H1 (cell line): Measurements from ENCODE around the gene GULP1. TPM values are rescaled to one million over a fixed set of nuclear protein-coding genes. Genes with fewer than 3 reads are reported as not detected.

Experiments used
- CTCF ChIA-PET: fragments of 300-600 bp; sonication (Branson Sonifier 250); formaldehyde crosslinking; loops from one replicate; lab custom pipeline; 2021; ENCODE audit not compliant: partially characterized antibody; lab: Charles Lee
- POLR2A ChIA-PET: fragments of 300-600 bp; sonication (Branson Sonifier 250); formaldehyde crosslinking; loops from one replicate; lab custom pipeline; 2021; ENCODE audit warnings: inconsistent platforms; ENCODE audit not compliant: partially characterized antibody; lab: Charles Lee
- DNase-seq, 2 experiments: peaks; one replicate each; pipeline versions ENCODE4 v3.0.0 to v3.0.0-alpha.2; 2010 to 2022; ENCODE audit warnings: low spot score in 2 of 2, low read depth in 1 of 2, mixed read lengths in 1 of 2
- FAIRE-seq: peaks from 2 replicates; lab custom pipeline; 2011; peaks lifted over from hg19 to GRCh38; lab: Jason Lieb, UNC
- H2AFZ ChIP-seq: 2 replicates; pipeline ENCODE4 v1.8.1; 2012; ENCODE audit warnings: low read length, inconsistent platforms
- H2AK5ac ChIP-seq: 2 replicates; pipeline ENCODE4 v1.6.1; 2013; ENCODE audit warnings: low read depth, low read length
- H2BK120ac ChIP-seq: replicated peaks from 2 replicates; pipeline ENCODE3; 2013; ENCODE audit warnings: low read depth, low read length, inconsistent platforms
- H2BK12ac ChIP-seq: 2 replicates; pipeline ENCODE4 v1.6.1; 2013; ENCODE audit warnings: low read depth, low read length
- H2BK15ac ChIP-seq: 2 replicates; pipeline ENCODE4 v1.6.1; 2013; ENCODE audit warnings: low read length
- H2BK20ac ChIP-seq: 2 replicates; pipeline ENCODE4 v1.6.1; 2013; ENCODE audit warnings: low read length
- H2BK5ac ChIP-seq: 2 replicates; pipeline ENCODE4 v1.6.1; 2013; ENCODE audit warnings: low read depth, low read length
- H3K14ac ChIP-seq: 2 replicates; pipeline ENCODE4 v1.6.1; 2013; ENCODE audit warnings: inconsistent platforms; ENCODE audit not compliant: insufficient read length
- H3K18ac ChIP-seq: 2 replicates; pipeline ENCODE4 v1.6.1; 2013; ENCODE audit warnings: low read length; ENCODE audit errors: extremely low read depth
- H3K23ac ChIP-seq: 2 replicates; pipeline ENCODE4 v1.6.1; 2013; ENCODE audit warnings: inconsistent platforms; ENCODE audit not compliant: insufficient read length
- H3K23me2 ChIP-seq: 2 replicates; pipeline ENCODE4 v1.6.1; 2013; ENCODE audit warnings: low read depth, low read length
- H3K27ac ChIP-seq: 2 replicates; pipeline ENCODE4 v1.6.1; 2011; ENCODE audit warnings: low read depth, low read length, inconsistent platforms
- H3K27me3 ChIP-seq, 4 experiments: replicated peaks in 1 of 4; 1 replicate in 1 of 4; 2 replicates in 3 of 4; pipeline versions ENCODE4 v1.6.1 to v1.8.1; 2011 to 2013; ENCODE audit warnings: low read length in 3 of 4, mild to moderate bottlenecking in 3 of 4, inconsistent platforms in 2 of 4, mixed read lengths in 2 of 4, moderate library complexity in 1 of 4; ENCODE audit not compliant: control insufficient read depth in 3 of 4, insufficient read depth in 3 of 4; ENCODE audit errors: extremely low read depth in 1 of 4
- H3K36me3 ChIP-seq, 4 experiments: 2 replicates each; pipeline versions ENCODE4 v1.6.1 to v1.8.1; 2011 to 2013; ENCODE audit warnings: mild to moderate bottlenecking in 4 of 4, low read length in 3 of 4, moderate library complexity in 2 of 4, control low read depth in 1 of 4, inconsistent platforms in 1 of 4; ENCODE audit not compliant: insufficient read depth in 4 of 4, control insufficient read depth in 2 of 4
- H3K4ac ChIP-seq: replicated peaks from 2 replicates; pipeline ENCODE3; 2013; ENCODE audit warnings: low read length, low read depth, mixed read lengths, inconsistent platforms; ENCODE audit not compliant: insufficient read length
- H3K4me1 ChIP-seq, 4 experiments: replicated peaks in 1 of 4; 1 replicate in 1 of 4; 2 replicates in 3 of 4; pipeline versions ENCODE4 v1.6.1 to v1.8.1; 2011 to 2013; ENCODE audit warnings: low read length in 3 of 4, inconsistent platforms in 2 of 4, mixed read lengths in 1 of 4; ENCODE audit not compliant: insufficient read depth in 4 of 4, control insufficient read depth in 3 of 4
- H3K4me2 ChIP-seq, 2 experiments: 2 replicates each; pipeline versions ENCODE4 v1.6.1 to v1.8.1; 2011 to 2013; ENCODE audit warnings: low read depth in 2 of 2, low read length in 2 of 2, control low read depth in 1 of 2, inconsistent platforms in 1 of 2, mild to moderate bottlenecking in 1 of 2; ENCODE audit not compliant: insufficient read depth in 1 of 2
- H3K4me3 ChIP-seq, 4 experiments: fragments of 200-600, 300-600 bp in 1 of 4; sonication (generic), shearing (Covaris generic), sonication (Bioruptor Twin) in 1 of 4; 2 replicates each; pipeline versions ENCODE4 v1.5.1 to v1.8.1; 2011 to 2016; ENCODE audit warnings: low read length in 4 of 4, low read depth in 3 of 4, control low read depth in 2 of 4, inconsistent platforms in 2 of 4, mild to moderate bottlenecking in 2 of 4, mixed read lengths in 1 of 4, moderate library complexity in 1 of 4; ENCODE audit not compliant: insufficient read depth in 2 of 4; ENCODE audit errors: extremely low read depth in 1 of 4
- H3K56ac ChIP-seq: replicated peaks from 2 replicates; pipeline ENCODE3; 2013; ENCODE audit warnings: low read depth, mild to moderate bottlenecking, mixed read lengths, low read length, inconsistent platforms; ENCODE audit not compliant: insufficient read length
- H3K79me1 ChIP-seq: 2 replicates; pipeline ENCODE4 v1.6.1; 2013; ENCODE audit warnings: low read depth, low read length, control low read depth
- H3K79me2 ChIP-seq, 2 experiments: 2 replicates each; pipeline versions ENCODE4 v1.6.1 to v1.8.1; 2012 to 2013; ENCODE audit warnings: low read length in 2 of 2, mild to moderate bottlenecking in 2 of 2, inconsistent platforms in 1 of 2; ENCODE audit not compliant: insufficient read depth in 2 of 2, control insufficient read depth in 1 of 2
- H3K9ac ChIP-seq, 4 experiments: replicated peaks in 1 of 4; 1 replicate in 1 of 4; 2 replicates in 3 of 4; pipeline versions ENCODE4 v1.6.1 to v1.8.1; 2011 to 2013; ENCODE audit warnings: low read depth in 3 of 4, low read length in 3 of 4, control low read depth in 2 of 4, mild to moderate bottlenecking in 2 of 4, moderate library complexity in 2 of 4, inconsistent platforms in 1 of 4; ENCODE audit errors: extremely low read depth in 1 of 4
- H3K9me3 ChIP-seq, 2 experiments: 2 replicates each; pipeline versions ENCODE4 v1.6.1 to v1.8.1; 2012 to 2013; ENCODE audit warnings: mild to moderate bottlenecking in 2 of 2, moderate library complexity in 2 of 2, control low read depth in 1 of 2, inconsistent platforms in 1 of 2, low read depth in 1 of 2, low read length in 1 of 2, mixed read lengths in 1 of 2; ENCODE audit not compliant: insufficient read depth in 2 of 2
- H4K20me1 ChIP-seq, 2 experiments: replicated peaks in 1 of 2; 2 replicates each; pipeline versions ENCODE3 to v1.8.1; 2011 to 2013; ENCODE audit warnings: inconsistent platforms in 2 of 2, low read length in 2 of 2, mild to moderate bottlenecking in 1 of 2; ENCODE audit not compliant: insufficient read depth in 2 of 2, control insufficient read depth in 1 of 2
- H4K5ac ChIP-seq: 2 replicates; pipeline ENCODE4 v1.6.1; 2013; ENCODE audit warnings: low read length, low read depth, mixed read lengths, inconsistent platforms; ENCODE audit not compliant: insufficient read length
- H4K8ac ChIP-seq: 2 replicates; pipeline ENCODE4 v1.8.0; 2013; ENCODE audit warnings: mild to moderate bottlenecking, moderate library complexity, low read length, inconsistent platforms; ENCODE audit not compliant: insufficient read depth; ENCODE audit errors: extremely low read depth
- H4K91ac ChIP-seq: replicated peaks from 2 replicates; pipeline ENCODE3; 2013; ENCODE audit warnings: low read length, mixed read lengths, inconsistent platforms; ENCODE audit not compliant: insufficient read length
- ATF3 ChIP-seq: IDR thresholded peaks from 2 replicates; pipeline ENCODE4 v1.6.1; 2011; ENCODE audit warnings: low read depth, mild to moderate bottlenecking, low read length; ENCODE audit not compliant: insufficient read depth
- BACH1 ChIP-seq: IDR thresholded peaks from 2 replicates; pipeline ENCODE4 v1.6.1; 2012; ENCODE audit warnings: low read length, improper control_type of control experiment
- BCL11A ChIP-seq, 2 experiments: IDR thresholded peaks; one replicate each; pipeline ENCODE4 v1.6.1; 2011; ENCODE audit warnings: low read depth in 2 of 2, low read length in 2 of 2, mild to moderate bottlenecking in 2 of 2
- BRCA1 ChIP-seq: IDR thresholded peaks from 2 replicates; pipeline ENCODE4 v1.6.1; 2012; ENCODE audit warnings: low read depth, low read length, improper control_type of control experiment
- CTBP2 ChIP-seq: IDR thresholded peaks from 2 replicates; pipeline ENCODE4 v1.7.0; 2011; ENCODE audit warnings: borderline replicate concordance, mild to moderate bottlenecking, moderate library complexity, mixed read lengths, low read length; ENCODE audit not compliant: insufficient read depth, insufficient read length
- FOSL1 ChIP-seq: IDR thresholded peaks from 2 replicates; pipeline ENCODE4 v1.6.1; 2011; ENCODE audit warnings: mild to moderate bottlenecking, low read depth, low read length, moderate library complexity; ENCODE audit not compliant: insufficient read depth
- HDAC6 ChIP-seq: IDR thresholded peaks from one replicate; pipeline ENCODE4 v1.7.1; 2012; ENCODE audit warnings: low read depth, mild to moderate bottlenecking, inconsistent platforms, low read length, moderate library complexity
- POU5F1 ChIP-seq: IDR thresholded peaks from 2 replicates; pipeline ENCODE4 v1.6.1; 2011; ENCODE audit warnings: low read depth, mild to moderate bottlenecking, low read length, moderate library complexity
- RAD21 ChIP-seq, 2 experiments: IDR thresholded peaks in 1 of 2; conservative IDR thresholded peaks in 1 of 2; 2 replicates each; pipeline ENCODE4 v1.6.1; 2011; ENCODE audit warnings: low read depth in 2 of 2, low read length in 2 of 2, improper control_type of control experiment in 1 of 2, inconsistent platforms in 1 of 2, mild to moderate bottlenecking in 1 of 2, moderate library complexity in 1 of 2
- RBBP5 ChIP-seq: IDR thresholded peaks from 2 replicates; pipeline ENCODE4 v1.7.1; 2012; ENCODE audit warnings: low read depth, mild to moderate bottlenecking, inconsistent platforms, low read length, moderate library complexity, borderline replicate concordance
- RNF2 ChIP-seq: fragments of 200-900, 300-1000 bp; sonication (generic); IDR thresholded peaks from 2 replicates; pipeline ENCODE4 v1.7.1; 2016; ENCODE audit warnings: borderline replicate concordance, low read depth, mild to moderate bottlenecking, antibody characterized with exemption, low read length; ENCODE audit not compliant: poor library complexity, severe bottlenecking; ENCODE audit errors: missing control alignments
- TAF7 ChIP-seq: optimal IDR thresholded peaks from 2 replicates; pipeline ENCODE3; 2011; ENCODE audit warnings: low read depth, mild to moderate bottlenecking, inconsistent platforms, low read length, moderate library complexity, borderline replicate concordance
- TCF12 ChIP-seq: IDR thresholded peaks from 2 replicates; pipeline ENCODE4 v1.6.1; 2011; ENCODE audit warnings: low read depth, mild to moderate bottlenecking, low read length
- WGBS, 2 experiments: shearing (Covaris generic) in 1 of 2; methylation state at CpG; one replicate each; pipeline versions ENCODE4 v1.1.6 to v1.1.7; 2013 to 2015; ENCODE audit warnings: low lambda C conversion rate in 2 of 2, mixed read lengths in 2 of 2, inconsistent platforms in 1 of 2, low coverage in 1 of 2, missing lambda C conversion rate in 1 of 2; ENCODE audit not compliant: insufficient replicate concordance in 2 of 2, insufficient coverage in 1 of 2, insufficient read length in 1 of 2; ENCODE audit errors: extremely low coverage in 1 of 2, missing lambda C conversion rate in 1 of 2; 5-methylcytosine and 5-hydroxymethylcytosine counted together
- polyA plus RNA-seq, 7 experiments: library from polyadenylated mRNA; depleted of rRNA in 3 of 7; stranded (reverse) in 5 of 7; unstranded in 2 of 7; fragments of >200 nt in 5 of 7; fragments of 200-250 nt in 2 of 7; gene quantifications; 1 replicate in 5 of 7; 2 replicates in 1 of 7; 4 replicates in 1 of 7; pipeline versions ENCODE4 v1.2.1 to v1.2.3, GENCODE V29; 2011 to 2013; ENCODE audit warnings: missing spikeins in 2 of 7, mixed read lengths in 2 of 7
- total RNA-seq: library from RNA; stranded (reverse); fragmentation: NEBNext Ultra II Directional; extraction: Animal tissue kit (Norgen Biotek cat#: 25700); gene quantifications from 2 replicates; pipeline ENCODE4 v1.2.1, GENCODE V29; 2021

GULP1 gene
- total and polyA plus RNA-seq, 2 of the 8 experiments (the other 6 are each of a cell fraction or from before 2014, with no cell fraction given), result 69.7 to 139 TPM

GRCh38 chr2:188497726-188498125 is 206.1 kb downstream of the GULP1 start:
- Histone ChIP-seq H3K79me2 (0 out of 4 replicates have a peak, but pooled peaks cover 0 to 8% of the 10 kb centered on the region in 2 experiments), H2BK15ac (no peak overlapping the region), H3K79me1 (no peaks in the 10 kb centered on the region; the same call in 1 of the 2 replicates), H4K8ac (no peak overlapping the region), H3K9me3 (no peaks in the 10 kb centered on the region), H3K4me2 (no peak overlapping the region), H2BK120ac (no peak overlapping the region), H3K4me3 (no peak overlapping the region), H3K23ac (no peak overlapping the region), H3K9ac (no peak overlapping the region), H3K27ac (no peak overlapping the region), H4K20me1 (peaks cover 0 to 1% of the 10 kb centered on the region in 2 experiments), H3K27me3 (no peaks in the 10 kb centered on the region), H3K56ac (no peak overlapping the region), H3K18ac (no peak overlapping the region), H2AFZ (no peak overlapping the region), H3K23me2 (no peaks in the 10 kb centered on the region), H2BK20ac (no peak overlapping the region), H3K4ac (no peak overlapping the region), H2AK5ac (no peak overlapping the region), H3K36me3 (peaks cover 0 to 7% (median 0%) of the 10 kb centered on the region in 4 experiments; a peak in 2 of 8 replicates), H3K14ac (no peak overlapping the region), H2BK5ac (no peak overlapping the region), H4K5ac (no peak overlapping the region), H3K4me1 (no peaks in the 10 kb centered on the region; a peak in 1 of 7 replicates), H2BK12ac (no peak overlapping the region), H4K91ac (no peak overlapping the region)
- CTCF ChIA-PET, result no interaction called here
- no peak for FAIRE-seq
- POLR2A ChIA-PET, result no interaction called here
- WGBS, 2 experiments, result 92% methylated on average over 1 of the region's 1 CpG; no CpG with 5 or more reads in 1 of the 2 experiments
- no peak for DNase-seq
- TF ChIP-seq BCL11A (IDR thresholded peaks at IDR 0.05; ENCODE audit: low read depth in 2 of 2, low read length in 2 of 2) (no peak), HDAC6 (no peak), TCF12 (no peak), RBBP5 (no peak), ATF3 (no peak), FOSL1 (no peak), CTBP2 (no peak), BRCA1 (no peak), RNF2 (no peak), POU5F1 (no peak), RAD21 (IDR thresholded peaks at IDR 0.05 in 1 of 2, conservative IDR thresholded peaks at IDR 0.05 in 1 of 2; ENCODE audit: low read depth in 2 of 2, low read length in 2 of 2) (no peak), BACH1 (no peak), TAF7 (no peak)
